GM12878 (cell line): ENCODE measurements around the gene TBXAS1. TPM values are rescaled to one million over a fixed set of nuclear protein-coding genes. Genes with fewer than 3 reads are reported as not detected.

Experiments used
- ATF2 ChIP-seq: IDR thresholded peaks from 2 replicates; pipeline ENCODE4 v1.6.1; 2012; ENCODE audit warnings: low read length, inconsistent platforms
- ATF3 ChIP-seq: IDR thresholded peaks from 2 replicates; pipeline ENCODE4 v1.6.1; 2011; ENCODE audit warnings: low read depth, mild to moderate bottlenecking, low read length, moderate library complexity, borderline replicate concordance; ENCODE audit errors: extremely low read depth
- CEBPB ChIP-seq, 2 experiments: fragments of 150-350 bp in 1 of 2; IDR thresholded peaks; 2 replicates each; pipeline ENCODE4 v1.6.1; 2012 to 2014; ENCODE audit warnings: low read depth in 2 of 2, low read length in 2 of 2, borderline replicate concordance in 1 of 2, inconsistent platforms in 1 of 2
- CHD1 ChIP-seq: IDR thresholded peaks from 2 replicates; pipeline ENCODE4 v1.6.1; 2012; ENCODE audit warnings: low read depth, low read length, improper control_type of control experiment
- MTA2 ChIP-seq: fragments of 450-650 bp; IDR thresholded peaks from 2 replicates; pipeline ENCODE4 v1.6.1; 2016; ENCODE audit warnings: low read depth, mild to moderate bottlenecking, moderate library complexity
- NFIC ChIP-seq: IDR thresholded peaks from 2 replicates; pipeline ENCODE4 v1.6.1; 2012; ENCODE audit warnings: low read depth, mild to moderate bottlenecking, inconsistent platforms, low read length, moderate library complexity
- NFYB ChIP-seq: IDR thresholded peaks from 2 replicates; pipeline ENCODE4 v1.6.1; 2011; ENCODE audit warnings: low read depth, mild to moderate bottlenecking, low read length, improper control_type of control experiment, moderate library complexity; ENCODE audit not compliant: insufficient read depth
- POLR2A ChIP-seq: IDR thresholded peaks from 2 replicates; pipeline ENCODE4 v1.6.1; 2011; ENCODE audit warnings: low read depth, mild to moderate bottlenecking, low read length
- TCF7 ChIP-seq: IDR thresholded peaks from 2 replicates; pipeline ENCODE4 v1.6.1; 2014; ENCODE audit warnings: antibody characterized with exemption, borderline replicate concordance
- ZBED1 ChIP-seq: IDR thresholded peaks from 2 replicates; pipeline ENCODE4 v1.6.1; 2016; ENCODE audit warnings: borderline replicate concordance
- ZBTB33 ChIP-seq: fragments of 450-650 bp; IDR thresholded peaks from 2 replicates; pipeline ENCODE4 v1.6.1; 2017; ENCODE audit warnings: mild to moderate bottlenecking
- ZBTB4 ChIP-seq: fragments of 450-650 bp; formaldehyde crosslinking; IDR thresholded peaks from 2 replicates; pipeline ENCODE4 v1.4.0; 2022; ENCODE audit warnings: mild to moderate bottlenecking, moderate library complexity
- polyA plus RNA-seq, 11 experiments: library from polyadenylated mRNA; depleted of rRNA in 4 of 11; unstranded in 6 of 11; stranded (reverse) in 5 of 11; fragments of >200 nt; fragmentation: Nextera tagmentation in 4 of 11; fragmentation: Illumina TruSeq in 1 of 11; extraction: Ambion mirVana in 4 of 11; extraction: Trizol in 1 of 11; gene quantifications; 1 replicate in 1 of 11; 2 replicates in 10 of 11; pipeline versions ENCODE4 v1.2.1 to v1.2.3, GENCODE V29; 2011 to 2016; ENCODE audit warnings: inconsistent platforms in 2 of 11, missing spikeins in 2 of 11, low read depth in 1 of 11
- total RNA-seq, 4 experiments: library from RNA; depleted of rRNA in 3 of 4; stranded (reverse); fragments of >200 nt in 3 of 4; fragmentation: Illumina TruSeq in 1 of 4; extraction: Trizol in 1 of 4; gene quantifications; 2 replicates each; pipeline versions ENCODE4 v1.2.1 to v1.2.3, GENCODE V29; 2013 to 2021
- TF ChIP-seq, protein P1 (sequence below): IDR thresholded peaks from 2 replicates; pipeline ENCODE4 v1.6.1; 2012; ENCODE audit warnings: mild to moderate bottlenecking, low read depth, low read length
- TF ChIP-seq, protein P2 (sequence below): fragments of 450-650 bp; conservative IDR thresholded peaks from 2 replicates; pipeline ENCODE4 v1.6.1; 2017; ENCODE audit warnings: mild to moderate bottlenecking, moderate library complexity

The TBXAS1 gene
- total and polyA plus RNA-seq, 10 of the 15 experiments (the other 5 are each of a cell fraction or from before 2014, with no cell fraction given) = 1.5 to 32.7 (median 16.3) TPM

DNA sequence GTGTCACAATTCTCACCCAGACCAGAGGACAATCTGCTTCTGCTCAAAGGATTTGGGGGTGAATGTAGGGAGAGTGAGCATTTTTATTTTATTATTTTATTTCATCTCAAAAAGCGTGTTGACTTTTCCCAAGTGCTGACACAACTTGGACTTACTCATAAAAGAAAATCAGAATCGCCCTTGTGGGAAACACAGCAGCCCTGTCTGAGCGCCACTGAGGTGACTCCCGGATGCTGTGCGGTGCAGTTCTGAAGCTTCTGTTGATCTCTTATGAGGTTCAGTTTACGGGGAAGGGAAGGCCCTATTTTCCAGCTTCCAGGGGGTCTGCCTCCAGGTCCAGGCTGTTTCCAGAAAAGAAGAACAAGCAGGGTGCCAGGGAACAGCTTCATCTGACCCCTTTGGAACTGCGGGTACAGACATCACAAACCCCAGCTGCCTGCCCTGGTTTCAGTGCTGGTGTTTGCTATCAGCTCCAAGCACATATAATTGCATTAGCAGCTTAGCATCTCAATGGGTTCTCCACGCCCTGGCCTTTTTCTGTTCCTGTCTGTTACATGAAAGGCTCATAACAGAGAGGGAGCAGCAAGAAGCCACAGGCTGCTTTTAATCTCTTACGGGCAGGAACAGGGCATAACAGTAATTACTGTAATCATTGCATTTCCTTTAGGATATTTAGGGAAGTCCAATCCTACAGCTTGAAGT lies 181.3 kb downstream of the TBXAS1 start (continued):
- TF ChIP-seq, protein P1, sequence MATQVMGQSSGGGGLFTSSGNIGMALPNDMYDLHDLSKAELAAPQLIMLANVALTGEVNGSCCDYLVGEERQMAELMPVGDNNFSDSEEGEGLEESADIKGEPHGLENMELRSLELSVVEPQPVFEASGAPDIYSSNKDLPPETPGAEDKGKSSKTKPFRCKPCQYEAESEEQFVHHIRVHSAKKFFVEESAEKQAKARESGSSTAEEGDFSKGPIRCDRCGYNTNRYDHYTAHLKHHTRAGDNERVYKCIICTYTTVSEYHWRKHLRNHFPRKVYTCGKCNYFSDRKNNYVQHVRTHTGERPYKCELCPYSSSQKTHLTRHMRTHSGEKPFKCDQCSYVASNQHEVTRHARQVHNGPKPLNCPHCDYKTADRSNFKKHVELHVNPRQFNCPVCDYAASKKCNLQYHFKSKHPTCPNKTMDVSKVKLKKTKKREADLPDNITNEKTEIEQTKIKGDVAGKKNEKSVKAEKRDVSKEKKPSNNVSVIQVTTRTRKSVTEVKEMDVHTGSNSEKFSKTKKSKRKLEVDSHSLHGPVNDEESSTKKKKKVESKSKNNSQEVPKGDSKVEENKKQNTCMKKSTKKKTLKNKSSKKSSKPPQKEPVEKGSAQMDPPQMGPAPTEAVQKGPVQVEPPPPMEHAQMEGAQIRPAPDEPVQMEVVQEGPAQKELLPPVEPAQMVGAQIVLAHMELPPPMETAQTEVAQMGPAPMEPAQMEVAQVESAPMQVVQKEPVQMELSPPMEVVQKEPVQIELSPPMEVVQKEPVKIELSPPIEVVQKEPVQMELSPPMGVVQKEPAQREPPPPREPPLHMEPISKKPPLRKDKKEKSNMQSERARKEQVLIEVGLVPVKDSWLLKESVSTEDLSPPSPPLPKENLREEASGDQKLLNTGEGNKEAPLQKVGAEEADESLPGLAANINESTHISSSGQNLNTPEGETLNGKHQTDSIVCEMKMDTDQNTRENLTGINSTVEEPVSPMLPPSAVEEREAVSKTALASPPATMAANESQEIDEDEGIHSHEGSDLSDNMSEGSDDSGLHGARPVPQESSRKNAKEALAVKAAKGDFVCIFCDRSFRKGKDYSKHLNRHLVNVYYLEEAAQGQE = no peak
- TF ChIP-seq ATF2 (no peak), ATF3 (no peak), ZBTB33 (no peak), MTA2 (no peak), TCF7 (no peak), NFYB (no peak), NFIC (no peak), CHD1 (no peak), CEBPB (IDR thresholded peaks at IDR 0.05; ENCODE audit: borderline replicate concordance in 1 of 2, low read depth in 2 of 2, low read length in 2 of 2) (no peak), ZBTB4 (no peak), POLR2A (no peak), ZBED1 (no peak)
- TF ChIP-seq, protein P2, sequence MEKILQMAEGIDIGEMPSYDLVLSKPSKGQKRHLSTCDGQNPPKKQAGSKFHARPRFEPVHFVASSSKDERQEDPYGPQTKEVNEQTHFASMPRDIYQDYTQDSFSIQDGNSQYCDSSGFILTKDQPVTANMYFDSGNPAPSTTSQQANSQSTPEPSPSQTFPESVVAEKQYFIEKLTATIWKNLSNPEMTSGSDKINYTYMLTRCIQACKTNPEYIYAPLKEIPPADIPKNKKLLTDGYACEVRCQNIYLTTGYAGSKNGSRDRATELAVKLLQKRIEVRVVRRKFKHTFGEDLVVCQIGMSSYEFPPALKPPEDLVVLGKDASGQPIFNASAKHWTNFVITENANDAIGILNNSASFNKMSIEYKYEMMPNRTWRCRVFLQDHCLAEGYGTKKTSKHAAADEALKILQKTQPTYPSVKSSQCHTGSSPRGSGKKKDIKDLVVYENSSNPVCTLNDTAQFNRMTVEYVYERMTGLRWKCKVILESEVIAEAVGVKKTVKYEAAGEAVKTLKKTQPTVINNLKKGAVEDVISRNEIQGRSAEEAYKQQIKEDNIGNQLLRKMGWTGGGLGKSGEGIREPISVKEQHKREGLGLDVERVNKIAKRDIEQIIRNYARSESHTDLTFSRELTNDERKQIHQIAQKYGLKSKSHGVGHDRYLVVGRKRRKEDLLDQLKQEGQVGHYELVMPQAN = no peak
